Measurements from ENCODE around the gene GPHB5. TPM values are rescaled to one million over a fixed set of nuclear protein-coding genes. Genes with fewer than 3 reads are reported as not detected.

Gene GPHB5
- total and polyA plus RNA-seq, 2 of the 13 experiments (the other 11 are each of a cell fraction or from before 2014, with no cell fraction given), result not detected

DNA sequence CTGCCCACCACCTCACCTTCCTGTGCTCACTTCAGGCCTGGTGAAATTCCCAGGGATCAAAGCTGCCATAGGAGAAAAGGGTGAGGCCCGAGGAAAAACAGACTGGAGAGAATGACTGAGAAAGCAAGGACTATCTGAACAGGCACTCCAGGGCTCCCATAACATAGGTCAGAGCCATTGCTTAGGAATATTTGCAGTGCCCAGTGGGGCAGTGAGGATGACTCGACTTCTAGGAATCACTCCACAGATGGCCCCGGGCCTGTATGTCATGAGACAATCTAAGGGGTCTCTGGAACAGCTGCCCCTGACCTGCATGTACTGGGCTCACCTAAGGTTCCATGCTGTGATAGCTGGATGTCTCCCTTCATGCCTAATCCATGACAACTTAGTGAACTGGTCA is 51.6 kb downstream of the GPHB5 start (continued):
- TF ChIP-seq SRF (IDR thresholded peaks at IDR 0.05; ENCODE audit: low read depth, low read length) (no peak), FOSL2 (CRISPR knock-in tag; IDR thresholded peaks at IDR 0.05) (no peak), SP1 (IDR thresholded peaks at IDR 0.05) (no peak), SP1 (CRISPR knock-in tag; IDR thresholded peaks at IDR 0.05) (no peak), ZNF749 (CRISPR knock-in tag; IDR thresholded peaks at IDR 0.05; ENCODE audit: borderline replicate concordance) (no peak), ZNF460 (CRISPR knock-in tag; IDR thresholded peaks at IDR 0.05; ENCODE audit: borderline replicate concordance) (no peak), MIER3 (CRISPR knock-in tag; IDR thresholded peaks at IDR 0.05; ENCODE audit: borderline replicate concordance) (no peak), DNMT3B (CRISPR knock-in tag; conservative IDR thresholded peaks at IDR 0.05) (no peak)
- TF ChIP-seq, protein P1, sequence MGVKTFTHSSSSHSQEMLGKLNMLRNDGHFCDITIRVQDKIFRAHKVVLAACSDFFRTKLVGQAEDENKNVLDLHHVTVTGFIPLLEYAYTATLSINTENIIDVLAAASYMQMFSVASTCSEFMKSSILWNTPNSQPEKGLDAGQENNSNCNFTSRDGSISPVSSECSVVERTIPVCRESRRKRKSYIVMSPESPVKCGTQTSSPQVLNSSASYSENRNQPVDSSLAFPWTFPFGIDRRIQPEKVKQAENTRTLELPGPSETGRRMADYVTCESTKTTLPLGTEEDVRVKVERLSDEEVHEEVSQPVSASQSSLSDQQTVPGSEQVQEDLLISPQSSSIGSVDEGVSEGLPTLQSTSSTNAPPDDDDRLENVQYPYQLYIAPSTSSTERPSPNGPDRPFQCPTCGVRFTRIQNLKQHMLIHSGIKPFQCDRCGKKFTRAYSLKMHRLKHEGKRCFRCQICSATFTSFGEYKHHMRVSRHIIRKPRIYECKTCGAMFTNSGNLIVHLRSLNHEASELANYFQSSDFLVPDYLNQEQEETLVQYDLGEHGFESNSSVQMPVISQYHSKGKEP (CRISPR knock-in tag; IDR thresholded peaks at IDR 0.05), result no peak

DNA sequence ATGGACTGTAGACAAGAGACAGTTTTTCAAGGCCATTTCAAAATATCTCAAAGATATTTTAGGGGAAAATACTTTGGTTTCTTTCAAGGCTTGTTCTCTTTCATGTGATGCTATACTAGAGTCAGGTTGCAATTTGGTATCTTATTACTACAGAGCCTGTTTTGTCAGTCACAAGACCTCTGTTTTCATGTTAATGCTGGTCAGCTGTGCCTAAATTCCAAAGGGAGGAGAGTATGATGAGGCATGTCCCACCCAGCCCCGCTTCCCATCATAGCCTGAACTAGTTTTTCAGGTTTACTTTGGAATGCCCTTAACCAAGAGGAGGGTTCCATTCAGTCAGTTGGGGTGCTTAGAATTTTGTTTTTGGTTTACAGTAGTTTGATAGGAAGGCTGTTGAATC is 52.6 kb downstream of the GPHB5 start:
- POLR2A ChIA-PET, result no interaction called here
- no peaks in the 10 kb centered on the region for H3K27me3 ChIP-seq (ENCODE audit: control insufficient read depth in 1 of 2, insufficient read depth in 2 of 2, low read length in 2 of 2)
- no peak for DNase-seq (ENCODE audit: low spot score)
- no peaks in the 10 kb centered on the region for H3K9me3 ChIP-seq (ENCODE audit: low read length)
- BruUV-seq (replicated peaks), result no TSS peak
- CTCF ChIA-PET (ENCODE audit: low intra/inter-chr PET ratio, low total read pairs), result no interaction called here
- H3K9ac ChIP-seq (ENCODE audit: insufficient read depth, low read depth, low read length), result no peak overlapping the region
- whole genome bisulfite sequencing (ENCODE audit: low lambda C conversion rate), result 13% methylated on average over 1 of the region's 1 CpG
- no peak for FAIRE-seq
- no peaks in the 10 kb centered on the region for H3K79me2 ChIP-seq (ENCODE audit: insufficient read depth, low read length)
- no peaks in the 10 kb centered on the region for H3K36me3 ChIP-seq (replicated peaks in 1 of 2; ENCODE audit: control insufficient read depth in 1 of 2, insufficient read depth in 2 of 2, low read length in 2 of 2)
- ATAC-seq, result no peak
- intact Hi-C loops (cut with micrococcal nuclease; ENCODE audit: unreplicated experiment) (no loop called here), in situ Hi-C loops (cut with HindIII; ENCODE audit: extremely low pct_ligation_motif_present, low pct_unique_long_range_greater_than_20kb) (no loop called here)
- H3K4me1 ChIP-seq (ENCODE audit: insufficient read depth, low read length), result no peaks in the 10 kb centered on the region
- H4K20me1 ChIP-seq (ENCODE audit: insufficient read depth, low read length), result no peaks in the 10 kb centered on the region
- no peak overlapping the region for H3K4me2 ChIP-seq (ENCODE audit: low read depth, low read length)
- H3K4me3 ChIP-seq (replicated peaks in 1 of 3; ENCODE audit: insufficient read depth in 1 of 3, low read depth in 2 of 3, low read length in 3 of 3), result no peak overlapping the region
- no peak overlapping the region for H2AFZ ChIP-seq (ENCODE audit: low read length)
- H3K27ac ChIP-seq (ENCODE audit: extremely low read length, insufficient read depth, low read length), result no peak overlapping the region
- TF ChIP-seq KMT2A (CRISPR knock-in tag; IDR thresholded peaks at IDR 0.05) (no peak), PITX1 (CRISPR knock-in tag; IDR thresholded peaks at IDR 0.05) (no peak), ZNF543 (CRISPR knock-in tag; IDR thresholded peaks at IDR 0.05) (no peak)
- TF ChIP-seq, protein P2, sequence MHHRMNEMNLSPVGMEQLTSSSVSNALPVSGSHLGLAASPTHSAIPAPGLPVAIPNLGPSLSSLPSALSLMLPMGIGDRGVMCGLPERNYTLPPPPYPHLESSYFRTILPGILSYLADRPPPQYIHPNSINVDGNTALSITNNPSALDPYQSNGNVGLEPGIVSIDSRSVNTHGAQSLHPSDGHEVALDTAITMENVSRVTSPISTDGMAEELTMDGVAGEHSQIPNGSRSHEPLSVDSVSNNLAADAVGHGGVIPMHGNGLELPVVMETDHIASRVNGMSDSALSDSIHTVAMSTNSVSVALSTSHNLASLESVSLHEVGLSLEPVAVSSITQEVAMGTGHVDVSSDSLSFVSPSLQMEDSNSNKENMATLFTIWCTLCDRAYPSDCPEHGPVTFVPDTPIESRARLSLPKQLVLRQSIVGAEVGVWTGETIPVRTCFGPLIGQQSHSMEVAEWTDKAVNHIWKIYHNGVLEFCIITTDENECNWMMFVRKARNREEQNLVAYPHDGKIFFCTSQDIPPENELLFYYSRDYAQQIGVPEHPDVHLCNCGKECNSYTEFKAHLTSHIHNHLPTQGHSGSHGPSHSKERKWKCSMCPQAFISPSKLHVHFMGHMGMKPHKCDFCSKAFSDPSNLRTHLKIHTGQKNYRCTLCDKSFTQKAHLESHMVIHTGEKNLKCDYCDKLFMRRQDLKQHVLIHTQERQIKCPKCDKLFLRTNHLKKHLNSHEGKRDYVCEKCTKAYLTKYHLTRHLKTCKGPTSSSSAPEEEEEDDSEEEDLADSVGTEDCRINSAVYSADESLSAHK (CRISPR knock-in tag; IDR thresholded peaks at IDR 0.05; ENCODE audit: borderline replicate concordance), result no peak
- TF ChIP-seq, protein P3, sequence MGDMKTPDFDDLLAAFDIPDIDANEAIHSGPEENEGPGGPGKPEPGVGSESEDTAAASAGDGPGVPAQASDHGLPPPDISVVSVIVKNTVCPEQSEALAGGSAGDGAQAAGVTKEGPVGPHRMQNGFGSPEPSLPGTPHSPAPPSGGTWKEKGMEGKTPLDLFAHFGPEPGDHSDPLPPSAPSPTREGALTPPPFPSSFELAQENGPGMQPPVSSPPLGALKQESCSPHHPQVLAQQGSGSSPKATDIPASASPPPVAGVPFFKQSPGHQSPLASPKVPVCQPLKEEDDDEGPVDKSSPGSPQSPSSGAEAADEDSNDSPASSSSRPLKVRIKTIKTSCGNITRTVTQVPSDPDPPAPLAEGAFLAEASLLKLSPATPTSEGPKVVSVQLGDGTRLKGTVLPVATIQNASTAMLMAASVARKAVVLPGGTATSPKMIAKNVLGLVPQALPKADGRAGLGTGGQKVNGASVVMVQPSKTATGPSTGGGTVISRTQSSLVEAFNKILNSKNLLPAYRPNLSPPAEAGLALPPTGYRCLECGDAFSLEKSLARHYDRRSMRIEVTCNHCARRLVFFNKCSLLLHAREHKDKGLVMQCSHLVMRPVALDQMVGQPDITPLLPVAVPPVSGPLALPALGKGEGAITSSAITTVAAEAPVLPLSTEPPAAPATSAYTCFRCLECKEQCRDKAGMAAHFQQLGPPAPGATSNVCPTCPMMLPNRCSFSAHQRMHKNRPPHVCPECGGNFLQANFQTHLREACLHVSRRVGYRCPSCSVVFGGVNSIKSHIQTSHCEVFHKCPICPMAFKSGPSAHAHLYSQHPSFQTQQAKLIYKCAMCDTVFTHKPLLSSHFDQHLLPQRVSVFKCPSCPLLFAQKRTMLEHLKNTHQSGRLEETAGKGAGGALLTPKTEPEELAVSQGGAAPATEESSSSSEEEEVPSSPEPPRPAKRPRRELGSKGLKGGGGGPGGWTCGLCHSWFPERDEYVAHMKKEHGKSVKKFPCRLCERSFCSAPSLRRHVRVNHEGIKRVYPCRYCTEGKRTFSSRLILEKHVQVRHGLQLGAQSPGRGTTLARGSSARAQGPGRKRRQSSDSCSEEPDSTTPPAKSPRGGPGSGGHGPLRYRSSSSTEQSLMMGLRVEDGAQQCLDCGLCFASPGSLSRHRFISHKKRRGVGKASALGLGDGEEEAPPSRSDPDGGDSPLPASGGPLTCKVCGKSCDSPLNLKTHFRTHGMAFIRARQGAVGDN (CRISPR knock-in tag; IDR thresholded peaks at IDR 0.05), result no peak
- TF ChIP-seq, protein P4, sequence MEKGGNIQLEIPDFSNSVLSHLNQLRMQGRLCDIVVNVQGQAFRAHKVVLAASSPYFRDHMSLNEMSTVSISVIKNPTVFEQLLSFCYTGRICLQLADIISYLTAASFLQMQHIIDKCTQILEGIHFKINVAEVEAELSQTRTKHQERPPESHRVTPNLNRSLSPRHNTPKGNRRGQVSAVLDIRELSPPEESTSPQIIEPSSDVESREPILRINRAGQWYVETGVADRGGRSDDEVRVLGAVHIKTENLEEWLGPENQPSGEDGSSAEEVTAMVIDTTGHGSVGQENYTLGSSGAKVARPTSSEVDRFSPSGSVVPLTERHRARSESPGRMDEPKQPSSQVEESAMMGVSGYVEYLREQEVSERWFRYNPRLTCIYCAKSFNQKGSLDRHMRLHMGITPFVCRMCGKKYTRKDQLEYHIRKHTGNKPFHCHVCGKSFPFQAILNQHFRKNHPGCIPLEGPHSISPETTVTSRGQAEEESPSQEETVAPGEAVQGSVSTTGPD (CRISPR knock-in tag; IDR thresholded peaks at IDR 0.05), result no peak
